NCI-H82 (cell line): ENCODE measurements around the gene STX1B.
A peak's percentile ranks its signal among the peaks of the same experiment; 100 is the strongest.

Source experiments
- DNase-seq: peaks from one replicate; lab custom pipeline; 2025; lab: John Stamatoyannopoulos, UW

Gene STX1B

DNA sequence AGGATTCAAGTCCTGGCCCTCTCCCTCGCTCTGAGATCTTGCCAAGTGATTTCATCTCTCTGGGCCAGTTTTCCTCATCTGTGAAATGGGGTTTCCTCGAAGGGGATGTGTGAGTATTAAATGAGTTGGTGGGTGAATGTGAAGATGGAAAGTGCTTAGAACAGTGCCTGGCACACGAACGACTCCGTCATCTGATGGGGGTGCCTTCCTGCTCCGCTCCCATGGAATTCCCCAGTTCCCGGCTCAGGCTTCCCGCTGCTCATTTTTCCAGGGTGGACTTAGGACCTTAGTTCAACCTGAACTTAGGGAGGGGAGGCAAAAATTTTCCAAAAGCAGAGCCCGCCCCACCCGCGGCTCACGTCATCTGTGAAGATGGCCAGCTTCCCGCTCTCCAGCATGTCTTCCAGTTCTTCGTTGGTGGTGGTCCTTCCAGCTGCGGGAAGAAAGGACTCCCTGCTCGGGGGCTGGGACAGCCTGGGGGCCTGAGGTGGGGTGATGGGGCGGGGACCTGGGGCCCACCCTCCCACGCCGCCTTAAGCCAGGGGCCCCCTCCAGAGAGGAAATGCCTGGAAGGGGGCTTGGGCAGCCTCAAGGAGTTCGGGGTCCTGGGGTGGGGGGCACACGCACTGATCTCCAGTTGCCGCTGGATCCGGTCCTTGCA lies 14.0 kb downstream of the STX1B start:
- no peak for DNase-seq

DNA sequence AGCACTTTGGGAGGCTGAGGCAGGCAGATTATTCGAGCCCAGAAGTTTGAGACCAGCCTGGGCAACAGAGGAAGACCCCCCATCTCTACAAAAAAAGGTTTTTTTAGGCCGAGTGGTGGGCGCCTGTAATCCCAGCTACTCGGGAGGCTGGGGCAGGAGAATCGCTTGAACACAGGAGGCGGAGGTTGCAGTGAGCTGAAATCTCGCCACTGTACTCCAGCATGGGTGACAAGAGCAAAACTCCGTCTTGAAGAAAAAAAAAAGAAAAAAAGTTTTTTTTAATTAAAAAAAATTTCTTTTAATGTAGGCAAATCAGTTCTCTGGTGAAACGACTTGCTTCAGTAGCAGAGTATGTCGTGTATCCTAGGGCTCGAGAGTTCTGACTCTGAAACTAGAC lies 14.5 kb downstream of the STX1B start:
- DNase-seq = no peak

DNA sequence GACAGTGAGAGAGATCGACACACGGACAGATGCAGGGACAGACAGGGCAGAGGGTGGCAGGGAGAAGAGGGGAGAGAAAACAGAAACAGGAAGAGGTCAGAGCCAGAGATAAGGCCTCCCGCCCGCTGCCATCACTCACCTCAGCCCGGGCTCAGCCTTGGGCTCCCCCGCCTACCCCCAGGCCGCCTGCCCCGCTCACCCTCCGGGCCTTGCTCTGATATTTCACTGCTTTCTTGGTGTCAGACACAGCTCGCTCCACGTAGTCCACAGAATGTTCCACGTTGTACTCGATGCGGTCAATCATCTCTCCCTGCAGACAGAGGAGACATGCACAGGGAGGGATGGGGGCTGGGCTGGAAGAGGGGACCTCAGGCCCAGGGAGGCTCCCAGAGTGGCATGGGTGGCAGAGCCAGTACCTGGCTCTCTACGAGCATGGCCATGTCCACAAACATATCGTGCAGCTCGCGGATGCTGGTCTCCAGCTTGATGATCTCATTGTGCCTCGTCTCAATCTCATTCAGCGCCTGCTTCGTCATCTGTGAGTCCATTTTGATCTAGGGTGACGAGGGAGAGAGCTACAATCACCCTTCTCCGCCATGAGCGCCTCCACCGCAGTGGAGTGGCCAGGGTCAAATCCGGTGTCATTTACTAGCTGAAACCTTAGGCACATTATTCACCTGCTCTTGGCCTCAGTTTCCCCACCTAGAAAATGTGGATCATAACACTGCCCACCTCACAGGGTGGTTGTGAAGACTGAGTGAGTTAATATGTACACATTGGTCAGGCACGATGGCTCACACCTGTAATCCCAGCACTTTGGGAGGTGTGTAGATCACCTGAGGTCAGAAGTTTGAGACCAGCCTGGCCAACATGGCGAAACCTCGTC lies 17.3 kb downstream of the STX1B start:
- no peak for DNase-seq

DNA sequence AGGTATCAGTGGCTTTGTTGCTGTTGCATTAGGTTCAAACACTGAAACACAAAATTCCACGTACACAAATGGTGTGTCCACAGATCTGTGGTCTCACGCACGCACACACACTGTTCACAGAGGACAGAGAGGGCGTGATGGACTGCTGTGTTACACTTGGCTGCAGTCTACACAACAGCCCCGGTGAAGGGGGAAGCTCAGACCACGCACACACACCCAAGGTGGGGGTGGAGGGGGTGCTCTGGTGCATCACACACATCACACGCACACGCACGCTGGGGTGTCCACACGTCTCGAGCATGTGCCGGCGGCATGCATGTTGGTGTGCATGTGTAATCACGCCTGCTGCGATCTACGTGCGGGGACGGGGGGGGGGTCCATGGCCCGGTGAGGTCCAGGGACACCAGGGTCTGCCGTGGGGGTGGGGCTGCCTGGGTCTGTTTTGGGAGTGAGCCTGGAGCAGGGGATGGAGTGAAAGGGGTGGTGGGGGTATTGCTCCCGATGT lies 18.1 kb downstream of the STX1B start:
- DNase-seq = no peak

DNA sequence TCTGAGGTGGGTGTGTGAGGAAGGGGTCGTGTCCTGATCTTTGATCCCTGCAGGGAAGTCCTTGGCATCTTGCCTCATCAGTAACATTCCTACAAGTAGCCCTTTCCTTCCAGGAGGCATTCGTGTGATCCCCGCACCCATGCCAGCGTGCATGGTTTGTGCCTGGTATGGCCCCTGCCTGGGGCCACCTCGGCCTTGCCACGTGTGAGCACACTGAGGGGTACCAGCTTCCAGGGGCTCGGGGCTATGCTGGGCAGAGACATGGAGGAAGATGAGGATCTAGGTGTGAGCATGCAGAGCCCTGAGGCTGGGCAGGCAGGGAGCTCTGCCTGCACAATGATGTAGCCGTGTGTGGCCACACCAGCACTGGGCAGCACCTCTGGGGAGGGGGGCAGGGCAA lies 19.4 kb downstream of the STX1B start:
- no peak for DNase-seq

DNA sequence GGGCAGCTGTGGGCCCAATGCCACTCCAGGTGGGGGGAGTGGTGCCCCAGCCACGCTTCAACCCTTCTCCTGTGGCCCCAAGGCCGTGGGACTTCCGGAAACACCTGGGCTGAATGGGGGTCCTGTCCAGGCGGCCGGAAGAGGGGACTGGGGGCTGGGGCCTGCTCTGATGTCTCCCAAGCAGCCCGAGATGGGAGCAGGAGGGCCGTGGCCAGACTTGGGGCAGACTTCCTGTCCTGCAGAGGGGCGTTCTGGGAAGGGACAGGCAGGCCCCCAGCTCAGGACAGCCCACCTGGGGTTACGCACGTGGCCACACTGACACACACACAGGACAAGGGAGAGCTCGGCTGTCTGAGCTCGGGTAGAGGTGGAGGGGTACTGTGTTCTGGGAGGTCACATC lies 20.3 kb downstream of the STX1B start:
- no peak for DNase-seq

DNA sequence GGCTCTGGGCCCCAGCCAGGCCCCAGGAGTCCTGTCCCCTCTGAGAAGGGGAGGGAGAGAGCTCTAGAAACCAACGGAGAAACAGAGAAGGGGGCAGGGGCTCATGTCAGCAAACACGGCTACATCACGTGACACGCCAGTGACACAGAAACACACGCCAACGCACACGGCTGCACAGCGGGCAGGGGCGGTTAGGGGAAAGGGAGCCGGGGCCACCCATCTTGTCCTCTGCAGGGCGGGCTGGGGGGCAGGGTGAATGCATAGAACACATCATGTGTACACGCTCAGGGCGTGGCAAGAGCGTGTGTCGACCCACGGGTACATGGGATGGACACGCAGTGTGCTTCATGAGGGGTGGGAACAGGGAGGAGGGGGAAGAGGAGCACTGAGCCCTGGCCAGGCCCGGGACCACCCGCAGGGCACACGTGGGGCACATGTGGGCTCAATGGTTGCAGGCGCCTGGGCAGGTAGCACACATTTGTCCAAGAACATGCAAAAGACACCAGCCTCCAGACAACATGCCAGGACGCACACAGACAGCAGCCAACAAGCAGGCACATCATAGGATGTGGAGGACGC lies 20.9 kb downstream of the STX1B start:
- no peak for DNase-seq

DNA sequence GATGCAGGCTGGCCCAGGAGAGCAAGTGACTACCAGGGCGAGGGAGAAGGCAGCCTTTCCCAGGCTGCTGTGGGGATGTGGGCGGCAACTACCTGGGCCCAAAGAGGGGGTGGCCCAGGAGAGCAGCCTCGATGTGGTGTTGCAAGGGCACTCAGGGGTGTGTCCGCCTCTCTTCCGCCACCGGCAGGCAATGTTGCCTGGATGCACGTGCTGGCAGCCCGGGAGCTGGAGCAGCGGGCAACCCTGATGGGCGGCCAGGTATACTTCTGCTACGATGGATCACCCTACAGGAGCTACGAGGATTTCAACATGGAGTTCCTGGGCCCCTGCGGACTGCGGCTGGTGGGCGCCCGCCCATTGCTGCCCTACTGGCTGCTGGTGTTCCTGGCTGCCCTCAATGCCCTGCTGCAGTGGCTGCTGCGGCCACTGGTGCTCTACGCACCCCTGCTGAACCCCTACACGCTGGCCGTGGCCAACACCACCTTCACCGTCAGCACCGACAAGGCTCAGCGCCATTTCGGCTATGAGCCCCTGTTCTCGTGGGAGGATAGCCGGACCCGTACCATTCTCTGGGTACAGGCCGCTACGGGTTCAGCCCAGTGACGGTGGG lies 22.8 kb downstream of the STX1B start:
- DNase-seq = no peak

DNA sequence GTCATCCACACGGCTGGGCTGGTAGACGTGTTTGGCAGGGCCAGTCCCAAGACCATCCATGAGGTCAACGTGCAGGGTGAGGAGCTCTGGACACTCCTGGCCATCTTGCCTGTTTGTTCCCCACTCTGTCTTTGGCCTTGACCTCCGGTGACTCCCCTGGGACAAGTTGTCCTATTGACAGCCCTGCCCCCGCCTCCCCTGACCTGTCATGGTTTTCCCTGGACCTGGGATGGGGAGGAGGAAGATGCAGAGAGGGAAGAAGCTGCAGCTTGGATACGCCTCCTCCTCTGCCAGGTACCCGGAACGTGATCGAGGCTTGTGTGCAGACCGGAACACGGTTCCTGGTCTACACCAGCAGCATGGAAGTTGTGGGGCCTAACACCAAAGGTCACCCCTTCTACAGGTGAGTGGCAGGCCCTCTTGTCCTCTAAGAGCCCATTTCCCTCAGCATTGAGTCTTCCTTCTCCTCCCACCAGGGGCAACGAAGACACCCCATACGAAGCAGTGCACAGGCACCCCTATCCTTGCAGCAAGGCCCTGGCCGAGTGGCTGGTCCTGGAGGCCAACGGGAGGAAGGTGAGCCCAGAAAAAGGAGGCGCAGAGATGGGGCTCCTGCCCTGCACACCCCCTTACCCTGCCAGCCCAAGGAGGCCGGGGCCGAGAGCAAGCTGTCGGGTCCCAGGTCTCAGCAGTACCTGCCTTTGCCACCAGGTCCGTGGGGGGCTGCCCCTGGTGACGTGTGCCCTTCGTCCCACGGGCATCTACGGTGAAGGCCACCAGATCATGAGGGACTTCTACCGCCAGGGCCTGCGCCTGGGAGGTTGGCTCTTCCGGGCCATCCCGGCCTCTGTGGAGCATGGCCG lies 24.1 kb downstream of the STX1B start:
- no peak for DNase-seq

DNA sequence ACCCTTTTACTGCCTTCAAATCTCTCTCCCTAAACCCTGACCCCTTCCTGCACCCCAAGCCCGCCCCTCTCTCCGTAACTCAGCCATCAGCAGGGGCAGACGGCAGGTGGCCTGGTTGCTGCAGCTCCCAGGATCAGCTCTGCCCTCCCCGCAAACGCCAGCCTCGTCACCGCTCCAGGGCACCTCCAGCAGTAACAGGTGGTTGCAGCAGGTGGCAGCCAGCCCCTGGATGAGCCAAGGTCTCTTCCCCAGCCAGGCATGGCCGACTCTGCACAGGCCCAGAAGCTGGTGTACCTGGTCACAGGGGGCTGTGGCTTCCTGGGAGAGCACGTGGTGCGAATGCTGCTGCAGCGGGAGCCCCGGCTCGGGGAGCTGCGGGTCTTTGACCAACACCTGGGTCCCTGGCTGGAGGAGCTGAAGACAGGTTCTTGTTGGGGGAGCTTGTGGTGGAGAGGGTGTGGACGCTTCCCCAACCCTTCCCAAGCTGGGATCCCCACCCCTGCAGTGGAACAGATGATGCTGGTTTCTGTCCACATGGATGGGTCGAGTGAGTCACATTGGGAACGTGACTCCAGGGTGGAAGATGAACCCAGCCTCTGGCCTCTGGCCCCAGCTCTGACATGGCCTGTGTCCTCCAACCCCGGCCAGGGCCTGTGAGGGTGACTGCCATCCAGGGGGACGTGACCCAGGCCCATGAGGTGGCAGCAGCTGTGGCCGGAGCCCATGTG lies 24.9 kb downstream of the STX1B start:
- peak; percentile 28 for DNase-seq

DNA sequence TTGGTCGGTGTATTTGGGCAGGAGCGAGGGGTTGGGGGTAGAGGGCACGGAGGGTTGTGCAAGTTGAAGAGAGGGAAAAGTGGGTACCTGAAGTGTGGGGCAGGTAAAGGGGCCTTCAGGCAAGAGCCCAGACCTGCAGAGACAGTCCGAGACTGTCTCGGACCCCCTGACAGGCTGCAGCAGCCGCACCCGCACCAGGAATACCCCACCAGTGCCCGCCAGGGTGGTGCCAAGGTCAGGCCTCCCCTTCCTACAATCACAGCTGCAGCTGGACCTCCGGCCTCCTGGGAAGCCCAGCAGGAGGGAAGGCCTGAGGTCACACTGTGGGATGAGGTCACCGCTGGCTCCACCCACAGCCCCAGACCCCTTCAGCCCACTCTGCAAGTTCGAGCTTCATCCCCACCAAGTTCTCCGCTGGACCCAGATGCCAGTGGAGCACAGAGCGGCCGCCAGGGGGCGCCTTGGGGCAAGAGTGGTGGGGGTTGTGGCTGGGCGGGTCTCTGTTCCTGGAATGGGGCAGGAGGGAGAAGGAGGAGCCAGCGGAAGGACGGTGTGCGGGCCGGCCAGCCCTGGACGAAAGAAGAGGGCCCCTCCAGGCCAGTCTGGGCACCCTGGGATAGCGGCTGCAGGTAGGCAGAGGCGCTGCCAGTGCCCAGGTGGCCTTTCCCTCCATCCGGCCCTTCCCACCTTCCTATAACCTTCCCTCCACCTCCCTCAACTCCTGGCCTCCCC lies 25.6 kb downstream of the STX1B start, which contains the start of gene HSD3B7:
Gene HSD3B7 (plus strand): TSS at position 539 of the 732 bp plus-strand sequence. CDS start 452 bp downstream, outside the sequence.
- DNase-seq = peak; percentile 85

DNA sequence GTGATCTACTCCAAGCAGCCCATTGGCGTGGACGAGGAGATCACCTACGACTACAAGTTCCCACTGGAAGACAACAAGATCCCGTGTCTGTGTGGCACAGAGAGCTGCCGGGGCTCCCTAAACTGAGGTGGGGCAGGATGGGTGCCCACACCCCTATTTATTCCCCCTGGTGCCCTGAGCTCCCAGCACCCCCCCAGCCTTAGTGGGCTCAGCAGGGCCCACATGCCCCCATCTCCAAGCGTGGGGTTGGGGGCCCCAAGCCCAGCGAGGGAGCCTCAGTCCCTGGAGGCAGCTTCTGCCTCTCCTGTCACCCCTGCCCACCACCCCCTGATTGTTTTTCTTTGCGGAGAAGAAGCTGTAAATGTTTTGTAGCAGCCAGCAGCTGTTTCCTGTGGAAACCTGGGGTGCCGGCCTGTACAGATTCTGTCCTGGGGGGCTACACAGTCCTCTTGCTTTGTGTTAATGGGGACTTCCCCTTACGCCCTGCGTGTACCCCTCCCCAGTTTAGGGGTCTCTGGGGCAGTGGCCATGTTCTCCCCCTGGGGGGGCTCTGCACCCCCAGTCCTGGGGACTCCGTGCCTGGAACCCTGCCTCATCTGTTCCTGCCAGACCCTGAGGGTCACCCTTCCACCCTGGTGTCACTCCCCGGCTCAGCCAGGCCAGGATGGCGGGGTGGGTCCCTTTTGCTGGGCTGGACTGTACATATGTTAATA lies 26.4 kb downstream of the STX1B start:
- no peak for DNase-seq

DNA sequence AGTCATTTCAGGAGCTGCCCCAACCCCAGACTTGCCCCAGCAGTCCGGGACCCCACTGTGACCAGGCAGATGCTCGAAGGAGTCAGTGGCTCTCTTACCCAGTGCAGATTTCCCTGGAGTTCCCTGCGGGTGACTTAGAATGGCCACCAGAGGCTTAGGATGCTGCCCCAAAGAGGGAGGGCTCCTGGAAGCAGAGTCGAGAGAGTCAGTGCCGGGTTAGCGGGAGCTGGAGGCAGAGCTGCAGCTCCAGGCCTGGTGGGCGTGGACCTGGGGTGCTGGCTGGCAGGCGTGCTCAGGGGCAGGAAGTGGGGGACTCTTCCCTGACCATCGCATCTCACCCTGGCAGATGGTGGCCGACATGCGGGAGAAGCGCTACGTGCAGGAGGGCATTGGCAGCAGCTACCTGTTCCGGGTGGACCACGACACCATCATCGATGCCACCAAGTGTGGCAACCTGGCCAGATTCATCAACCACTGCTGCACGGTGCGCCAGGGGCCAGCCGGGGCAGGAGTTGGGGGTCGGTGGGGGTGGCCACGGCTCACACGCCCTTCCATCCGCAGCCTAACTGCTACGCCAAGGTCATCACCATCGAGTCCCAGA lies 27.0 kb downstream of the STX1B start:
- peak; percentile 13 for DNase-seq

DNA sequence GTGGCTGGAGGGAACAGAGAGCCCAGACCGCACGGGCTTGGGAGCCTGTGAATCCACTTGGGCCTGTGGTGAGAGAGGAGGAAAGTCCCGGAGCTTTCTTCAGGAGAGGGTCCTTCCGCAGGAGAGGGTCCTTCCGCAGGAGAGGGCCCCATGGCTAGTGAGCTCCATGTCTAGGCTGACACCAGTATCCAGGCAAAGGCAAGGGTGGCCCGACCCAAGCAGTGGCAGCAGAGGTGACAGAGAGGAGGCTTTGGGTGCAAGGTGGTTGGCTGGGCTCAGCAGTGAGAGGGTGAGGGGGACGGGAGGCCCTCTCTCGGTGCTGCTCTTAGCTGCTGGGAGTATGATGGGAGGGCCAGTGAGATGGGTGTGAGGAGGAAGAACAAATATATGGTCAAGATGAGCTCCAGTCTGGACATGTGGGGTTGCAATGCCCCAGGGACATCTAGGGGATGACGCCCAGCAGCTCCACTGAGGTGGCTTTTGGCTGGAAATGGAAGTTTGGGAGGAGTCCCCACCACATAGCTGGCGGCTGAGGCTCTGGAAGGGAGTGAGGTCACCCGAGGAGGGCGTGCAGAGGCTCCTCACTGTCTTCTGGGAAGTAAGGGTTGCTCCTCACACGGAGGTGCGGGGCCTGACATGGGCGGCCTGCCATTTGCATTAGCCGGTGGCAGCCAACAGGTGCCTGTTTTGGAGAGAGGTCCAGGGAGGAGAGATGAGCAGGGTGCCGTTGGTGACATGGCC lies 27.7 kb downstream of the STX1B start:
- no peak for DNase-seq

DNA sequence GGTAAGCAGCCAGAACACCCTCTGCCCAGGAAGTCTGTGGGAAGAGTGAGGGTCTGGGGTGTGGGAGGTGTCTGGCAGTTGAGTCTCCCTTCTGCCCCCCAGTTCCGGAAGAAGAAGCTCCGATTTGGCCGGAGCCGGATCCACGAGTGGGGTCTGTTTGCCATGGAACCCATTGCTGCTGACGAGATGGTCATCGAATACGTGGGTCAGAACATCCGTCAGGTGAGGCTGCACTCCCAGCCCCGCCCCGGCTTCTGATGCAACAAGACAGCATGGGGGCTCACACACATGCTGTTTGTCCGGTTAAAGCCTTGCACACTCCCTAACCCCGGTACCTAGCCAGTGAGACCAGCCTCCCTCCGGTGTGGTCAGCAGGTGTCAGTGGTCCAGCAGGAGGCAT lies 29.5 kb downstream of the STX1B start:
- DNase-seq = no peak

DNA sequence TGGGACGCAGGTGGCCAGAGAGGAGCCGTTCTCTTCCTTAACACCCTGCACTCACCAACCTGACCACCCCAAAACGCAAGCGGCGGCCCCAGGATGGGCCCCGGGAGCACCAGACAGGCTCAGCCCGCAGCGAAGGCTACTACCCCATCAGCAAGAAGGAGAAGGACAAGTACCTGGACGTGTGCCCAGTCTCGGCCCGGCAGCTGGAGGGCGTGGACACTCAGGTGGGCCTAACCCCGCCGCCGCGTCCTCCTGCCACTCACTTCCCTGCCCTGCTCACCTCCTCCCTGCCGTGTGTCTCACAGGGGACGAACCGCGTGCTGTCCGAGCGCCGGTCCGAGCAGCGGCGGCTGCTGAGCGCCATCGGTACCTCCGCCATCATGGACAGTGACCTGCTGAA lies 30.0 kb downstream of the STX1B start:
- DNase-seq = no peak

DNA sequence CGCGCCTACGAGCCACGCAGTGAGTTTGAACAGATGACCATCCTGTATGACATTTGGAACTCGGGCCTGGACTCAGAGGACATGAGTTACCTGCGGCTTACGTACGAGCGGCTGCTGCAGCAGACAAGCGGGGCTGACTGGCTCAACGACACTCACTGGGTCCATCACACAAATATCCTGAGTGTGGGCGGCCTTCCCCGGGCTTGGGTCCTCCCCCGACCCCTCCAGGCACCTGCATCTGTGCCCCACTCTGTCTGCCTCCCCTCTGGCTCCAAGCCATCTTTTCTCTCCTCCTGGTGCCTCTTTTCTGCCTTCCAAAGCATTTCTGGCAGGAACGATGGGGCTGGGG lies 30.4 kb downstream of the STX1B start:
- no peak for DNase-seq
